Putamen (tissue), 1 donor: ENCODE results near the gene PDGFC.
"Not testable (repeated sequence)": the region's sequence is repeated elsewhere in the genome, so short reads cannot be mapped to it uniquely, and the experiment has no call there.

ENCODE experiments used
- DNase-seq: peaks from one replicate; pipeline ENCODE4 v3.0.0-alpha.2; 2016; ENCODE audit warnings: low spot score

PDGFC gene

DNA sequence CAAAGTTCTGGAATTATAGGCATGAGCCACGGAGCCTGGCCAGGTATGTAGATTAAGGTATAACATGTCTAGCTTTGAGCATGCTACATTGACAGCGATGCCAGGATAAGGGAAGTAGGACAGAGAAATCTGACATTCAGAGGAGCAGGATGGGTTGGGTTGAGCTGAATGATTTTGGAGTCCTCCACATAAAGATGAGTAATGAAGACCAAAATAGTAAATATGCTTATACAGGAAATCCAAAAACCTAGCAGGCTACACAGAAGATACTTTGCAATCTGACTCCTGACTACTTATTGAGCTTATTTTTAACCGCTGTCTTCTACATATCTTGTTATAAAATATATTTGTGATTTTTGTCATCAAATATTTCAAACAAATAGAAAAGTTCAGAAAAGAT, 69.7 kb downstream of the PDGFC start:
- DNase-seq = no peak

DNA sequence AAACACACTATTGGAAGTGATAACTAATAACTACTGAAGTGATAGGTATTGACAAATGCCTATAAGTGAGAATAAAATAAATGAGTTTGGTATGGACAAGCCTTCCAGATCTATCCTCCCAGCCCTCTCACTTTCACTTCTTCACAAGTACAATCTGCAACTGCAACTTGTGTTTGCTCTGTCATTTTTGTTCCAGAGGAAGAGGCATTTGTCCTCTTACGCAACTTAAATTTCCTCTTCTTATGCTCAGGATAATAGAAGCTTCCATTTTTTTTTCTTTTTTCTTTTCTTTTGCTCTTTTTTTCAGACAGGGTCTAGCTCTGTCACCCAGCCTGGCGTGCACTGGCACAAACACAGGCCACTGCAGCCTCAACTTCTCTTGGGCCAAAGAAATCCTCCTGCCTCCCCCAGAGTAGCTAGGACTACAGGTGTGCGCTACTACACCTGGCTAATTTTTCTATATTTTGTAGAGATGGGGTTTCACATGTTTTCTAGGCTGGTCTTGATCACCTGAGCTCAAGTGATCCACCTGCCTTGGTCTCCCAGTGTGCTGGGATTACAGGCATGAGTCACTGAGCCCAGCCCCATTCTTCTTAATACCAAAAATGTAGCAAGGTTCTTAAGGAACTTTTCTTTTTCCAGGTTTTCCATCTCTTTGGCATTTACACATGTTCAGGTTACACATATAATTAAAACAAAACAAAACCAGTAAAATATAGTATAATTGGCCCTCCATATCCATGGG, 73.1 kb downstream of the PDGFC start:
- DNase-seq = peak; percentile 8

DNA sequence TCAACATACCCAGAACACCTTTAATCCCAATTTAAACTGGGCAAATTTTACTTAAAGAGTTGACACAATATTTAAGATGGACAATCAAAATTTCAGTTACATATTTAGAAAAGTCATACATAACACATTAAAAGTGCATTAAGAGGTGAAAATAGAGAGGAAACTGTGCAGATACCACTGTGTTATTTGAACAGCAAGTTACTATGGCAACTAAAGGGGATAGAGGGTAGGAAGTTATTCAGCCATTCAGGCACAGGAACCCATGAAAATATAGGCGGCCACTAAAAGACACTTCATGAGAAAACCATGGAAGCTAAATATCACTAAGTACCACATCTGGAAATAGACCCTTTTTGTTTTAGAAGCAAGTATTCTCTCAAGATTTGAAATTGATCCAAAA, 75.1 kb downstream of the PDGFC start:
- DNase-seq = no peak

DNA sequence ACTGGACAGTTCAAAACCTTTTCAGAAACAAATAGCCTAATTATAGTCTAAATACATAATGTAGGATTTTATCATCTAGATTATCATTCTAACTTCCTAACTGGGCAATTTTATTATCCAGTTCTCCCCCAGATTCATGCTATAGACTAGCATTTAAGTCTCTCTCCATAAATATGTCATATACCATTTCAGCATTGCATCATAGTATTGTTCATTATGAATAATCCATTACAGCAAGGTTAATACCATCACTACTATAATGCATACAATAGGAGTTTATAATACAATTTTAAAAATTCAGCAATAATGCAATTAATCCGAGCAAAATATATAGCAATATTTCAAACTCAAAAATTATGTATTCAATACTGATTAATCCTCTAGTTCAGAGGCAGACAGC, 77.4 kb downstream of the PDGFC start:
- no peak for DNase-seq

- no peak for DNase-seq
Measured at GRCh38 chr4:156892805-156893204, 78.8 kb downstream of the PDGFC start.

- peak; percentile 2 for DNase-seq
Measured at GRCh38 chr4:156889616-156890594, 81.7 kb downstream of the PDGFC start.

- DNase-seq = no peak
Measured at GRCh38 chr4:156888762-156889161, 82.8 kb downstream of the PDGFC start.

DNA sequence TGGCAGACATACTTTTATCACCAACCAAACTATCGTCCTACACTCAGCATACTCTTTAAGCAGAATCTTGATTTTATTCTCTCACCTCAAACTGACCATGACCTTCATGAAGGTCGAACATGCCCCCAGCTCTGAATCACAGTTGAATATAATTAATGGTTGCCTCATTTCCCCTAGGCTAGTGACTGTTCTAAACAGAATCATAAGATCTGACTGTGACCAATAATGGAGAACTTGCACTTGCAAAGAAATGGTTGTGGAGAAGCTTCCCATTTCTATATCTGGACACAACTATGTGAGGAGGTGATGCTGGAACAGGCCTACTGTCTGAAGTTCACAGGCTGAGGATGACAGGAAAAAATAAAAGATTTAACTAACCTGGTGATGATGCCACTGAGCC, 85.1 kb downstream of the PDGFC start:
- no peak for DNase-seq

DNA sequence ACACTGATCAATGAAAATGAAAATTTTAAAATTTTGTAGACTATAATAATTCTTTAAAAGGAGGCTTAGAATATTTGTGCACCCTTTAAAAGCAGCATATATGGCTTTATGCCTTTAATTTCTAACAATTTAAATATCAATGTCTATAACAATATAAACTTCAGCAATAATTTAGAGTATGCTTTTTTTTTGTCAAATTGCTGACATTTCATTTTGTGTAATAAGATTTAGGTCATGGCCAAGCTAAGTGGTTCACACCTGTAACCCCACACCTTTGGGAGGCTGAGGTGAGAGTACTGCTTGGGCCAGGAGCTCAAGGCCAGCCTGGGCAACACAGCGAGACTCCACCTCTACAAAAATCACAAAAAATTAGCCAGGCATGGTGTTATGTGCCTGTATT, 86.2 kb downstream of the PDGFC start:
- no peak for DNase-seq

- no peak for DNase-seq
Measured at GRCh38 chr4:156884183-156884582, 87.4 kb downstream of the PDGFC start.

- no peak for DNase-seq
Measured at GRCh38 chr4:156875704-156876103, 95.9 kb downstream of the PDGFC start.

GRCh38 chr4:156875055-156875454, 96.5 kb downstream of the PDGFC start:
- DNase-seq = no peak

GRCh38 chr4:156873799-156874198, 97.8 kb downstream of the PDGFC start:
- no peak for DNase-seq

DNA sequence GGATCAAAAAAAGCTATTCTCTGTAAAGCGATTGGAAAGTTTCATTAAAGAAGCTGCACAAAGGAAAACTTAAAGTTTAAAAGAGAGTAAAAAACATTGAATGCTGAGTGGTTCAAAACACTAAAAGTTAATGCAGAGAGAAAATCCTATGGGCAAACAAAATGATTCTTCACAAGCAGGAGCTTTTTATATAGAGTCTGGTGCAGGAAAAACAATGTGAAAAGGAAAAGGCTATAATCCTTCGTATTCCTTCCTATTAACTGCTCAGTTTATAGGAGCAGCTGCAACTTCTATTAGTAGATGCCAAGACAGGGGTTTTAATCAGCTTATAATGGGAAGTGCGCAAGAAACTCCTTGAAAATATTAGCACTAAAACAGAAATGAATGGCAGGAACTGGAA, 100.7 kb downstream of the PDGFC start:
- no peak for DNase-seq

DNA sequence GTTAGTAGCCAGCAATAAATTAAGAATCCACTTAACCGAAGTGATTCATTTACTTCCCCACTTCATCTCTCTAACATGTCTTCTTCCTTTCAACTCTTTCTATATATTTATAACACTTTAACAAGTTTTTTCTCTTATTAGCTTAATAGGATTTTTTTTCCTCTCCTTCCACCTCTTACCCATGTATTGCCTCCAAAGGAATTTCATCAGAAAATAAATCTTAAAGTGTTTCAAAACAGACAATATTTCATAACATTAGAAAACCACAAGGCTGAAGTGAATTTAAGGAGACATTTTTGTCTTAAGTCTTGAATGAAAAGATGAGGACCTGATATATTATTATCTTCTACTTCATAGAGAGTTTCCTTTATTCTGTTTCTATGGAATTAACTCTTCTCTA, 101.5 kb downstream of the PDGFC start:
- DNase-seq = no peak

- DNase-seq = not testable (repeated sequence)
Measured at GRCh38 chr4:156866088-156866487, 105.5 kb downstream of the PDGFC start.

GRCh38 chr4:156865451-156865850, 106.1 kb downstream of the PDGFC start:
- no peak for DNase-seq

DNA sequence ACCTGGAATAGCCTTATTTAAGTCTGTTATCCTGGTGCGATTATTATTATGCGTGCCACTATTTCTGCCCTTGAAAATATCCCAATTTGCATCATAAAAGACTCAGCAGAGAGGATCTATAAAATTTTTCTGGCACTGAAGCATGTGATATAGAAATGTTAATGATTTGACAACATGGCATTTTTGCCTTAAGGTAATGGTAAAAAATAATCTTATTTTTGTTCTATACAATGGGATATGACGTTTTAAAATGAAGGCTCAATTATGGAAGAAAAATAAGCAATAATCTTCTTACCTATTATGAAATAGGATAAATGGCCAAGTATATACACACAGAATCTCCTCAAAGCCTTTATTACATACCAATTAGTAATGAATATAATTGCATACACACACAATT, 113.5 kb downstream of the PDGFC start:
- no peak for DNase-seq

DNA sequence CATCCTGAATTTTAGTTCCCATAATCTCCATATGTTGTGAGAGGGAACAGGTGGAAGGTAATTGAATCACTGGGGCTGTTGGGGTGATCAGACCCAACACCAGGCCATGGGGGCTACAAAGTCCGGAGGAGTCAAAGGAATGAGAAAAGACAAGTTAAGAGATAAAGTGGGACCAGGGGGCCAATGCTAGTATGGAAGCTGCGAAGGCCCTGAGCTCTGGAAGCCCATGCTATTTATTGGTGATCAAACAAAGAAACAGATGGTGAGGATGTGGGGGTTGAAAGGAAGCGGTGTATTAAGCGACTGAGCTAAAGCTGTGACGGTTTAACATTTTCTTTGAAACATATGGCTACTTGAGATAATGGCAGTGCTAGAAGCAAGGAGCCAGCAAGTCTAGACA, 132.8 kb downstream of the PDGFC start:
- DNase-seq = no peak

DNA sequence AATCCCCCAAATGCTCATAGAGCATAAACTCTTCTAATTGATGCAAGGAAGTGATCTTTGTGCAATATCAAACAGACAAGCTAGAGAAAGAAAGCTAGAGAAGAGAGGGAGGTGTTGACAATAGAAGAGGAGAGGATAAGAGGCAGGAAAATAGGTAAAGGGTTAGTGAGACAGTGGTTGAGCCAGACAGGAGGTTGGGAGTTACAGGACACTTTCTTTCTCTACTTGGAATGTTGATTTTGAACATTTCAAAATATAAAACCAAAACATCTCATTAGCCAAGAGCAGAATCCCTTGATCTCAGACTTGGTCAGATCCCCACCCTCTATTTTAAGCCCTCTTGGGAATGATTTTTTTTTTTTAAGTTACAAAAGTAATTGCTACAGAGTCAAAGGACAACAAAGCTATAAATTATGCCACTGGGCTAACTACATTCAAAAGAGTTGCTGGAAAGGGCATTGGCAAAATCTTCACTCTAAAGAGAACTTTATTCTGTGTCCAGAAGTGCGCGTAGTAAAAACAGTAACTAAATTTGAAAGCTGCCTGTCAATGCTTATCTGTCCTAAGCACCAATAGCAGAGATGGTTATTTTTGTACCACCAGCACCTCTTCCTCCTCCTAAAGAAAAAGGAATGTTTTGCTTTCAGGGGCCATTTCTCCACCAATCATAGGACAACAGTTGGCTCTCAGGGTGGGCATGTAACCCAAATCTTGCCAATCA, 133.8 kb downstream of the PDGFC start:
- DNase-seq = no peak

- no peak for DNase-seq
Measured at GRCh38 chr4:156832886-156833285, 138.7 kb downstream of the PDGFC start.

- no peak for DNase-seq
Measured at GRCh38 chr4:156830351-156830750, 141.2 kb downstream of the PDGFC start.
